Neural progenitor cell (in vitro differentiated cells): Measurements from ENCODE around the gene DRC1. TPM values are rescaled to one million over a fixed set of nuclear protein-coding genes. Genes with fewer than 3 reads are reported as not detected.
A peak's percentile ranks its signal among the peaks of the same experiment; 100 is the strongest.
"Not testable (repeated sequence)": the region's sequence is repeated elsewhere in the genome, so short reads cannot be mapped to it uniquely, and the experiment has no call there.

Experiments
- DNase-seq: peaks from one replicate; pipeline ENCODE4 v3.0.0-alpha.2; 2016; ENCODE audit warnings: low spot score
- H2AFZ ChIP-seq: fragments of 200-600 bp; sonication (generic); replicated peaks from 2 replicates; pipeline ENCODE4 v1.6.1; 2016; ENCODE audit warnings: antibody characterized with exemption
- H3F3A ChIP-seq: fragments of 200-600 bp; sonication (generic); 2 replicates; pipeline ENCODE4 v1.6.1; 2016; ENCODE audit warnings: antibody characterized with exemption, low read depth
- H3K27ac ChIP-seq: fragments of 200-600 bp; sonication (generic); 2 replicates; pipeline ENCODE4 v1.5.1; 2016; ENCODE audit warnings: mild to moderate bottlenecking
- H3K27me3 ChIP-seq: fragments of 200-600 bp; sonication (generic); 2 replicates; pipeline ENCODE4 v1.6.1; 2016; ENCODE audit warnings: mild to moderate bottlenecking, moderate library complexity
- H3K36me3 ChIP-seq: fragments of 200-600 bp; sonication (generic); 2 replicates; pipeline ENCODE4 v1.5.1; 2016
- H3K4me1 ChIP-seq: fragments of 200-600 bp; sonication (generic); 2 replicates; pipeline ENCODE4 v1.6.1; 2016; ENCODE audit warnings: mixed run types
- H3K4me2 ChIP-seq: fragments of 200-600 bp; sonication (generic); 2 replicates; pipeline ENCODE4 v1.6.1; 2016
- H3K4me3 ChIP-seq: fragments of 200-600 bp; sonication (generic); 2 replicates; pipeline ENCODE4 v1.5.1; 2016
- H3K79me2 ChIP-seq: fragments of 200-600 bp; sonication (generic); 2 replicates; pipeline ENCODE4 v1.6.1; 2016; ENCODE audit warnings: low read depth
- H3K9ac ChIP-seq: fragments of 200-600 bp; sonication (generic); 2 replicates; pipeline ENCODE4 v1.6.1; 2016
- H3K9me3 ChIP-seq: fragments of 200-600 bp; sonication (generic); 2 replicates; pipeline ENCODE4 v1.5.1; 2016; ENCODE audit warnings: low read depth
- H4K20me1 ChIP-seq: fragments of 200-600 bp; sonication (generic); 2 replicates; pipeline ENCODE4 v1.6.1; 2016; ENCODE audit warnings: low read depth
- H3K27ac Mint-ChIP-seq: 3 replicates; pipeline ENCODE4 v1.8.0; 2021; ENCODE audit warnings: mixed read lengths
- H3K27me3 Mint-ChIP-seq: 2 replicates; pipeline ENCODE4 v1.8.0; 2022; ENCODE audit warnings: low read depth, mild to moderate bottlenecking, inconsistent platforms, moderate library complexity, mixed read lengths; ENCODE audit not compliant: insufficient read depth
- H3K36me3 Mint-ChIP-seq: 3 replicates; pipeline ENCODE4 v1.8.0; 2021; ENCODE audit warnings: mixed read lengths
- H3K4me1 Mint-ChIP-seq: 3 replicates; pipeline ENCODE4 v1.8.0; 2021; ENCODE audit warnings: mixed read lengths
- H3K4me3 Mint-ChIP-seq: 3 replicates; pipeline ENCODE4 v1.8.0; 2021; ENCODE audit warnings: mild to moderate bottlenecking, moderate library complexity, mixed read lengths
- H3K9me3 Mint-ChIP-seq: 3 replicates; pipeline ENCODE4 v1.8.0; 2020; ENCODE audit warnings: mixed read lengths
- CTCF ChIP-seq: fragments of 200-600 bp; sonication (generic); IDR thresholded peaks from 2 replicates; pipeline ENCODE4 v1.5.1; 2017; ENCODE audit warnings: antibody characterized with exemption, mild to moderate bottlenecking
- EZH2 ChIP-seq: fragments of 200-600 bp; sonication (generic); IDR thresholded peaks from 2 replicates; pipeline ENCODE4 v1.6.1; 2017; ENCODE audit warnings: antibody characterized with exemption, mild to moderate bottlenecking, moderate library complexity
- EZH2phosphoT487 ChIP-seq: fragments of 200-600 bp; sonication (generic); IDR thresholded peaks from 2 replicates; pipeline ENCODE4 v1.6.1; 2017; ENCODE audit warnings: antibody characterized with exemption
- total RNA-seq: library from RNA; depleted of rRNA; stranded (reverse); fragments of >200 nt; gene quantifications from 2 replicates; pipeline ENCODE4 v1.2.3, GENCODE V29; 2015; ENCODE audit warnings: low replicate concordance

Gene DRC1
- total RNA-seq, result 0.56 TPM in 1 of 2 replicates, not detected in the other

GRCh38 chr2:26401739-26402541 is at the start of gene DRC1:
Gene DRC1, plus strand, starts transcription at chr2:26401920. Its CDS starts 70 bp downstream, at chr2:26401990.
- peaks cover 7% of the 10 kb centered on the region for H3K4me1 ChIP-seq
- peaks cover 14% of the 10 kb centered on the region for H3F3A ChIP-seq
- DNase-seq, result peak; percentile 96
- H3K9ac ChIP-seq, result no peak within 1 kb of the TSS
- H3K27ac ChIP-seq, result no peak within 1 kb of the TSS
- peak within 1 kb of the TSS; percentile 86 for H3K27ac Mint-ChIP-seq
- H2AFZ ChIP-seq, result peak within 1 kb of the TSS; percentile 83
- no peaks in the 10 kb centered on the region for H3K9me3 Mint-ChIP-seq
- peak within 1 kb of the TSS; percentile 79 for H3K4me2 ChIP-seq
- H3K27me3 Mint-ChIP-seq, result no peaks in the 10 kb centered on the region
- no peaks in the 10 kb centered on the region for H3K36me3 Mint-ChIP-seq
- peak within 1 kb of the TSS; percentile 66 for H3K4me3 ChIP-seq
- TF ChIP-seq EZH2phosphoT487 (no peak), CTCF (peak; percentile 11)
- H3K27me3 ChIP-seq, result peaks cover 16% of the 10 kb centered on the region
- no peaks in the 10 kb centered on the region for H3K9me3 ChIP-seq
- H3K4me3 Mint-ChIP-seq, result peak within 1 kb of the TSS; percentile 80
- peaks cover 34% of the 10 kb centered on the region for H3K4me1 Mint-ChIP-seq
- H4K20me1 ChIP-seq, result no peaks in the 10 kb centered on the region
- H3K79me2 ChIP-seq, result no peaks in the 10 kb centered on the region
- no peaks in the 10 kb centered on the region for H3K36me3 ChIP-seq

DNA sequence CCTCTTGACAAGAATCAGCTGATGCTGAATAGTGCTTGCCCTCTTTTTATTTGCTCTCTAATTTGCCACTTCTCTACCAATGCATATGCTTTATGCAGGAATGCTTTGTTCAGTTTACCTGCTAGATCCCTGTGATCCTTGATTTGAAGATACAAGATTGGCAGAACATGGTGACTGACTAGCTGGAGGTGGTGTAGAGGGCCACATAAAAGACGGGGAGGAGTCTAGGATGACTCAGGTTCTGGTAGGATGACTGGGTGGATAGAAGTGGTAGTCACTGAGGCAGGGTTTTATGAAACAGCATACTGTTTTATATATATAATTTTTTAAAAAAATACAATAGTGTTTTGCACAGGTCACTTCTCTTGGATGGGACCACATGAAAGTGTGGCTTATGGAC is 48.8 kb upstream of the DRC1 start:
- H3K27ac Mint-ChIP-seq, result no peak overlapping the region
- H3F3A ChIP-seq, result no peaks in the 10 kb centered on the region
- peaks cover 100% of the 10 kb centered on the region for H3K79me2 ChIP-seq
- H3K4me3 ChIP-seq, result no peak overlapping the region
- H3K4me3 Mint-ChIP-seq, result no peak overlapping the region
- no peak overlapping the region for H3K9ac ChIP-seq
- H3K27me3 Mint-ChIP-seq, result peaks cover 2% of the 10 kb centered on the region
- no peaks in the 10 kb centered on the region for H3K9me3 ChIP-seq
- H2AFZ ChIP-seq, result no peak overlapping the region
- H3K36me3 Mint-ChIP-seq, result peaks cover 22% of the 10 kb centered on the region
- no peak for DNase-seq
- peaks cover 8% of the 10 kb centered on the region for H3K4me1 ChIP-seq
- no peaks in the 10 kb centered on the region for H3K36me3 ChIP-seq
- H4K20me1 ChIP-seq, result peaks cover 21% of the 10 kb centered on the region
- no peak for TF ChIP-seq EZH2
- no peak for TF ChIP-seq EZH2phosphoT487
- no peak for TF ChIP-seq CTCF
- H3K4me1 Mint-ChIP-seq, result peaks cover 18% of the 10 kb centered on the region
- no peak overlapping the region for H3K4me2 ChIP-seq
- no peak overlapping the region for H3K27ac ChIP-seq
- H3K27me3 ChIP-seq, result no peaks in the 10 kb centered on the region
- no peaks in the 10 kb centered on the region for H3K9me3 Mint-ChIP-seq

DNA sequence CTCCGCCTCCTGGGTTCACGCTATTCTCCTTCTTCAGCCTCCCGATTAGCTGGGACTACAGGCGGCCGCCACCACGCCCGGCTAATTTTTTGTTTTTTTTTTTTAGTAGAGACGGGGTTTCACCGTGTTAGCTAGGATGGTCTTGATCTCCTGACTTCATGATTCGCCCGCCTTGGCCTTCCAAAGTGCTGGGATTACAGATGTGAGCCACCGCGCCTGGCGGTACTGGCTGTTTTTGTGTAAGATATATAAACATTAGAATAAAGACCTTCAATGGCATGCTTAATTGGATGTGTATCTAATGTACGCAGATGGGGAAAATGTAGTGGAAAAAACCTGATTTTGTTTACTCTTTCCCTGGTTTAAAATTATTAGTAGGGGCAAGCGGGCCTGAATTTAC is 47.3 kb upstream of the DRC1 start:
- H3K4me3 Mint-ChIP-seq, H3K27me3 Mint-ChIP-seq, H3K27me3 ChIP-seq, H3K4me3 ChIP-seq, H3K27ac ChIP-seq, H3K36me3 ChIP-seq, H3K9me3 ChIP-seq, H3K27ac Mint-ChIP-seq, H3K4me2 ChIP-seq, H3K4me1 ChIP-seq, H3K9ac ChIP-seq, H2AFZ ChIP-seq, H3F3A ChIP-seq, H3K9me3 Mint-ChIP-seq, DNase-seq: not testable (repeated sequence)
- Mint-ChIP-seq H3K36me3 (peaks cover 16% of the 10 kb centered on the region), H3K4me1 (peaks cover 12% of the 10 kb centered on the region)
- Histone ChIP-seq H3K79me2 (peaks cover 100% of the 10 kb centered on the region), H4K20me1 (peaks cover 29% of the 10 kb centered on the region)
